Activated CD8-positive, alpha-beta T cell treated with anti-CD3 and anti-CD28 coated beads for 36 hours (primary cell): ENCODE results near the gene CLNK. TPM values are rescaled to one million over a fixed set of nuclear protein-coding genes. Genes with fewer than 3 reads are reported as not detected.

Source experiments
- ATAC-seq: fragments of 200-7000 bp; cut with Tn5 transposase; one replicate; pipeline ENCODE4 v1.10.0; 2021; ENCODE audit warnings: mild to moderate bottlenecking, moderate library complexity
- CTCF ChIA-PET: fragments of 350-600 bp; sonication (Branson Sonifier 250); formaldehyde crosslinking; loops from one replicate; lab custom pipeline; 2021; ENCODE audit warnings: antibody characterized with exemption; lab: Charles Lee
- POLR2A ChIA-PET: fragments of 350-600 bp; sonication (Branson Sonifier 250); formaldehyde crosslinking; loops from one replicate; lab custom pipeline; 2021; ENCODE audit warnings: antibody characterized with exemption; lab: Charles Lee
- DNase-seq: peaks from one replicate; pipeline ENCODE4 v3.0.0-alpha.2; 2020
- H3K27ac Mint-ChIP-seq: one replicate; pipeline ENCODE4 v1.8.0; 2021; ENCODE audit warnings: mild to moderate bottlenecking, mixed read lengths
- H3K27me3 Mint-ChIP-seq: one replicate; pipeline ENCODE4 v1.8.0; 2021; ENCODE audit warnings: mixed read lengths
- H3K36me3 Mint-ChIP-seq: one replicate; pipeline ENCODE4 v1.8.0; 2021; ENCODE audit warnings: low read depth, mixed read lengths
- H3K4me1 Mint-ChIP-seq: one replicate; pipeline ENCODE4 v1.8.0; 2021; ENCODE audit warnings: low read depth, mixed read lengths
- H3K4me3 Mint-ChIP-seq: one replicate; pipeline ENCODE4 v1.8.0; 2021; ENCODE audit warnings: mild to moderate bottlenecking, moderate library complexity, mixed read lengths
- H3K9me3 Mint-ChIP-seq: one replicate; pipeline ENCODE4 v1.8.0; 2021; ENCODE audit warnings: mixed read lengths
- CTCF ChIP-seq: fragments of 200-600 bp; IDR thresholded peaks from one replicate; pipeline ENCODE4 v1.8.0; 2022; ENCODE audit warnings: antibody characterized with exemption, mild to moderate bottlenecking
- intact Hi-C: fragments of 100-400 bp; cut with micrococcal nuclease; formaldehyde crosslinking; loops from one replicate; pipeline ENCODE4 v1.10.0; 2022
- total RNA-seq, 2 experiments: library from RNA; stranded (reverse); gene quantifications; one replicate each; pipeline ENCODE4 v1.2.3, GENCODE V29; 2021

Gene CLNK
- total RNA-seq, 2 experiments from 2014 or later: 0.18 TPM; not detected in 1

- intact Hi-C loops: no loop called here
- peaks cover 4% of the 10 kb centered on the region for H3K9me3 Mint-ChIP-seq
- H3K4me1 Mint-ChIP-seq: peaks cover 43% of the 10 kb centered on the region
- DNase-seq (no peak), ATAC-seq (no peak)
- H3K27me3 Mint-ChIP-seq: peaks cover 15% of the 10 kb centered on the region
- no peak overlapping the region for H3K27ac Mint-ChIP-seq
- CTCF ChIA-PET: interaction anchor here (0.9 to 1.6 kb wide), 3 partner anchors 43 to 299 kb away, joined by 3 to 6 read pairs (median 4); no protein-coding TSS in a partner anchor
- POLR2A ChIA-PET: interaction anchor here (0.6 to 2.1 kb wide), 5 partner anchors 19 to 379 kb away, joined by 3 to 7 read pairs (median 4); partner anchors contain the start of gene WDR1
- TF ChIP-seq CTCF: no peak
- H3K4me3 Mint-ChIP-seq: peak overlapping the region; percentile 56
- peaks cover 22% of the 10 kb centered on the region for H3K36me3 Mint-ChIP-seq
These were observed 226.4 kb downstream of the CLNK start for GRCh38 chr4:10458177-10458576.

- CTCF ChIA-PET: interaction anchor here (0.9 to 1.6 kb wide), 4 partner anchors 42 to 340 kb away, joined by 3 to 6 read pairs (median 4); no protein-coding TSS in a partner anchor
- Mint-ChIP-seq H3K27ac (peak within 1 kb of the TSS; percentile 90), H3K27me3 (peaks cover 9% of the 10 kb centered on the region), H3K36me3 (peaks cover 31% of the 10 kb centered on the region), H3K4me3 (peak within 1 kb of the TSS; percentile 82), H3K4me1 (peaks cover 43% of the 10 kb centered on the region), H3K9me3 (peaks cover 6% of the 10 kb centered on the region)
- TF ChIP-seq CTCF: no peak
- POLR2A ChIA-PET: interaction anchor here (0.6 to 2.1 kb wide), 8 partner anchors 10 to 361 kb away, joined by 3 to 7 read pairs (median 3); partner anchors contain the start of gene WDR1
- ATAC-seq: peak; percentile 68
- peak; percentile 79 for DNase-seq
- intact Hi-C loops: no loop called here
These were observed 227.2 kb downstream of the CLNK start, which contains the start of gene ZNF518B for GRCh38 chr4:10457255-10457801. Gene ZNF518B, minus strand, starts transcription at chr4:10457426. Its CDS starts 11,098 bp downstream, at chr4:10446328.

- peaks cover 42% of the 10 kb centered on the region for H3K4me1 Mint-ChIP-seq
- peaks cover 37% of the 10 kb centered on the region for H3K36me3 Mint-ChIP-seq
- no peak for TF ChIP-seq CTCF
- ChIA-PET CTCF (interaction anchor here (1.2 to 1.6 kb wide), 2 partner anchors 41 to 339 kb away, joined by 3 to 4 read pairs; no protein-coding TSS in a partner anchor), POLR2A (interaction anchor here (0.6 to 2.1 kb wide), 6 partner anchors 10 to 361 kb away, joined by 3 to 7 read pairs (median 3); partner anchors contain the start of gene WDR1)
- peak; percentile 67 for ATAC-seq
- intact Hi-C loops: no loop called here
- H3K4me3 Mint-ChIP-seq: peak overlapping the region; percentile 82
- peak overlapping the region; percentile 90 for H3K27ac Mint-ChIP-seq
- peak; percentile 80 for DNase-seq
- peaks cover 4% of the 10 kb centered on the region for H3K27me3 Mint-ChIP-seq
- peaks cover 4% of the 10 kb centered on the region for H3K9me3 Mint-ChIP-seq
These were observed 227.8 kb downstream of the CLNK start for GRCh38 chr4:10456595-10457254.

GRCh38 chr4:10456260-10456594 lies 228.3 kb downstream of the CLNK start:
- CTCF ChIA-PET: interaction anchor here (1.2 kb wide), 1 partner anchor 339 kb away, joined by 3 read pairs; no protein-coding TSS in a partner anchor
- peak overlapping the region; percentile 82 for H3K4me3 Mint-ChIP-seq
- POLR2A ChIA-PET: interaction anchor here (0.8 to 2.1 kb wide), 3 partner anchors 18 to 339 kb away, joined by 3 to 7 read pairs (median 6); partner anchors contain the start of gene WDR1
- ATAC-seq (no peak), DNase-seq (no peak)
- peaks cover 4% of the 10 kb centered on the region for H3K9me3 Mint-ChIP-seq
- TF ChIP-seq CTCF: no peak
- peaks cover 39% of the 10 kb centered on the region for H3K4me1 Mint-ChIP-seq
- intact Hi-C loops: no loop called here
- H3K36me3 Mint-ChIP-seq: peaks cover 40% of the 10 kb centered on the region
- peak overlapping the region; percentile 90 for H3K27ac Mint-ChIP-seq
- H3K27me3 Mint-ChIP-seq: peaks cover 2% of the 10 kb centered on the region
